Heart left ventricle (tissue), 13 donors: ENCODE measurements around the gene ERC1.

Source experiments
- CTCF ChIP-seq, 12 donors: fragments of 200-600 bp; sonication (generic) in 4 of 12; IDR thresholded peaks; one replicate each; pipeline versions ENCODE4 v1.5.0 to v1.8.0; 2018 to 2022; ENCODE audit warnings: antibody characterized with exemption in 12 of 12, mild to moderate bottlenecking in 5 of 12
- POLR2A ChIP-seq, 2 donors: fragments of 450-650 bp; IDR thresholded peaks; one replicate each; pipeline ENCODE4 v1.6.1; 2017; ENCODE audit warnings: antibody characterized with exemption in 2 of 2, mild to moderate bottlenecking in 2 of 2, moderate library complexity in 2 of 2
- donor health status: ischemic (EF 13 %, LVEDD 7.1; RV severe dilation, severe dysfunction).
- donor health status: DM: no; HTN: yes; CAD: no.
- donor health status: DM: no; HTN: no; CAD: no.
- donor health status: ischemic (EF 25% LVEDD 6.9; RV normal size, moderate dysfunction).
- donor health status: ischemic (EF 25% LVEDD 5.7; RV mildly dilated, moderate dysfunction).
- donor health status: ischemic (EF 35%, LVEDD 5.7; RV mildly dilated, moderate dysfunction).
- donor health status: nonischemic (EF 11% LVEDD 7.7; RV severe dilation, severe dysfunction).
- donor health status: DM: yes; HTN: yes; CAD: no.
- donor health status: PGD.
- donor health status: ischemic (EF 29% LVEDD 5.4; RV normal size, mild dysfunction).
- donor health status: nonischemic (EF 23%, LVEDD 6.1; RV moderate dilation, normal function).

- TF ChIP-seq CTCF (IDR thresholded peaks at IDR 0.05) (no peak), POLR2A (IDR thresholded peaks at IDR 0.05) (no peak)
Observed at GRCh38 chr12:1047898-1048660, 57.1 kb downstream of the ERC1 start.
